H9 (cell line): ENCODE data around the gene ANKS1B. TPM values are rescaled to one million over a fixed set of nuclear protein-coding genes. Genes with fewer than 3 reads are reported as not detected.

Source experiments
- DNase-seq: peaks from one replicate; pipeline ENCODE4 v3.0.0-alpha.2; 2017
- H2AFZ ChIP-seq: one replicate; pipeline ENCODE4 v1.6.1; 2013; ENCODE audit warnings: mild to moderate bottlenecking, low read length, control low read depth, moderate library complexity
- H2AK5ac ChIP-seq: 2 replicates; pipeline ENCODE4 v1.6.1; 2013; ENCODE audit warnings: low read length, control low read depth, mixed read lengths; ENCODE audit not compliant: insufficient read length
- H2BK120ac ChIP-seq: one replicate; pipeline ENCODE4 v1.6.1; 2013; ENCODE audit warnings: low read depth, mild to moderate bottlenecking, low read length, control low read depth, inconsistent platforms; ENCODE audit not compliant: poor library complexity, severe bottlenecking
- H2BK12ac ChIP-seq: 2 replicates; pipeline ENCODE4 v1.6.1; 2013; ENCODE audit warnings: low read length, control low read depth, mixed read lengths, low read depth; ENCODE audit not compliant: insufficient read length
- H2BK15ac ChIP-seq: 2 replicates; pipeline ENCODE4 v1.6.1; 2013; ENCODE audit warnings: low read depth, low read length, control low read depth
- H2BK20ac ChIP-seq: one replicate; pipeline ENCODE4 v1.6.1; 2013; ENCODE audit warnings: low read depth, mild to moderate bottlenecking, low read length, control low read depth, inconsistent platforms; ENCODE audit not compliant: poor library complexity, severe bottlenecking
- H2BK5ac ChIP-seq: 2 replicates; pipeline ENCODE4 v1.6.1; 2013; ENCODE audit warnings: low read length, control low read depth, mixed read lengths; ENCODE audit not compliant: insufficient read length
- H3K14ac ChIP-seq: 2 replicates; pipeline ENCODE4 v1.6.1; 2013; ENCODE audit warnings: low read length, control low read depth; ENCODE audit not compliant: insufficient read depth
- H3K18ac ChIP-seq: 2 replicates; pipeline ENCODE4 v1.6.1; 2013; ENCODE audit warnings: low read depth, mild to moderate bottlenecking, mixed read lengths, low read length, control low read depth; ENCODE audit not compliant: insufficient read length
- H3K23ac ChIP-seq: 2 replicates; pipeline ENCODE4 v1.6.1; 2013; ENCODE audit warnings: low read length, control low read depth, mixed read lengths, low read depth; ENCODE audit not compliant: insufficient read length
- H3K23me2 ChIP-seq: 2 replicates; pipeline ENCODE4 v1.6.1; 2013; ENCODE audit warnings: low read depth, mild to moderate bottlenecking, mixed read lengths, low read length, control low read depth; ENCODE audit not compliant: insufficient read length, poor library complexity, severe bottlenecking
- H3K27ac ChIP-seq: 2 replicates; pipeline ENCODE4 v1.5.1; 2013; ENCODE audit warnings: low read length, control low read depth, mixed read lengths, low read depth; ENCODE audit not compliant: insufficient read length
- H3K27me3 ChIP-seq: 2 replicates; pipeline ENCODE4 v1.6.1; 2013; ENCODE audit warnings: low read length, control low read depth, inconsistent platforms; ENCODE audit not compliant: insufficient read depth
- H3K4ac ChIP-seq: 2 replicates; pipeline ENCODE4 v1.6.1; 2013; ENCODE audit warnings: low read depth, mild to moderate bottlenecking, control low read depth, inconsistent platforms, low read length, moderate library complexity
- H3K4me1 ChIP-seq: 2 replicates; pipeline ENCODE4 v1.6.1; 2013; ENCODE audit warnings: low read length, control low read depth, inconsistent platforms; ENCODE audit not compliant: insufficient read depth
- H3K4me2 ChIP-seq: 2 replicates; pipeline ENCODE4 v1.6.1; 2013; ENCODE audit warnings: low read length, control low read depth, mixed read lengths; ENCODE audit not compliant: insufficient read length, insufficient read depth
- H3K56ac ChIP-seq: 2 replicates; pipeline ENCODE4 v1.6.1; 2013; ENCODE audit warnings: low read depth, mild to moderate bottlenecking, mixed read lengths, low read length, control low read depth; ENCODE audit not compliant: insufficient read length
- H3K79me1 ChIP-seq: 2 replicates; pipeline ENCODE4 v1.6.1; 2013; ENCODE audit warnings: low read depth, mild to moderate bottlenecking, moderate library complexity, low read length, control low read depth, inconsistent platforms; ENCODE audit not compliant: insufficient read depth, poor library complexity, severe bottlenecking
- H3K79me2 ChIP-seq: 2 replicates; pipeline ENCODE4 v1.6.1; 2013; ENCODE audit warnings: low read length, control low read depth, inconsistent platforms; ENCODE audit not compliant: insufficient read depth
- H3K9ac ChIP-seq: 2 replicates; pipeline ENCODE4 v1.6.1; 2013; ENCODE audit warnings: low read length, control low read depth, mixed read lengths; ENCODE audit not compliant: insufficient read length; ENCODE audit errors: extremely low read depth
- H3K9me3 ChIP-seq: one replicate; pipeline ENCODE4 v1.6.1; 2013; ENCODE audit warnings: low read depth, low read length, inconsistent platforms; ENCODE audit not compliant: control insufficient read depth
- H3T11ph ChIP-seq: one replicate; pipeline ENCODE4 v1.6.1; 2013; ENCODE audit warnings: mild to moderate bottlenecking, low read length, control low read depth, inconsistent platforms
- H4K20me1 ChIP-seq: one replicate; pipeline ENCODE4 v1.6.1; 2013; ENCODE audit not compliant: control insufficient read depth, insufficient read length, insufficient read depth
- H4K5ac ChIP-seq: 2 replicates; pipeline ENCODE4 v1.6.1; 2013; ENCODE audit warnings: low read depth, mild to moderate bottlenecking, mixed read lengths, low read length, control low read depth; ENCODE audit not compliant: insufficient read length
- H4K8ac ChIP-seq: replicated peaks from 2 replicates; pipeline ENCODE4 v1.6.1; 2013; ENCODE audit warnings: low read length, control low read depth, mixed read lengths, low read depth; ENCODE audit not compliant: insufficient read length
- H4K91ac ChIP-seq: 2 replicates; pipeline ENCODE4 v1.6.1; 2013; ENCODE audit warnings: low read depth, mild to moderate bottlenecking, moderate library complexity, mixed read lengths, low read length, control low read depth; ENCODE audit not compliant: insufficient read length
- H3K27ac Mint-ChIP-seq, 3 experiments: 2 replicates in 2 of 3; 3 replicates in 1 of 3; pipeline ENCODE4 v1.8.0; 2020 to 2021; ENCODE audit warnings: mixed read lengths in 3 of 3, mild to moderate bottlenecking in 1 of 3, moderate library complexity in 1 of 3
- H3K27me3 Mint-ChIP-seq: 2 replicates; pipeline ENCODE4 v1.8.0; 2021; ENCODE audit warnings: low read depth, mild to moderate bottlenecking, moderate library complexity, mixed read lengths
- H3K36me3 Mint-ChIP-seq, 3 experiments: 2 replicates in 2 of 3; 3 replicates in 1 of 3; pipeline ENCODE4 v1.8.0; 2020 to 2021; ENCODE audit warnings: low read depth in 3 of 3, mixed read lengths in 3 of 3; ENCODE audit not compliant: insufficient read depth in 1 of 3
- H3K4me1 Mint-ChIP-seq, 2 experiments: 2 replicates each; pipeline ENCODE4 v1.8.0; 2020; ENCODE audit warnings: mixed read lengths in 2 of 2
- H3K4me3 Mint-ChIP-seq, 2 experiments: 2 replicates in 1 of 2; 3 replicates in 1 of 2; pipeline ENCODE4 v1.8.0; 2020 to 2021; ENCODE audit warnings: mild to moderate bottlenecking in 2 of 2, mixed read lengths in 2 of 2, moderate library complexity in 1 of 2
- H3K9me3 Mint-ChIP-seq, 2 experiments: 2 replicates in 1 of 2; 3 replicates in 1 of 2; pipeline ENCODE4 v1.8.0; 2020; ENCODE audit warnings: mild to moderate bottlenecking in 2 of 2, mixed read lengths in 2 of 2, moderate library complexity in 1 of 2
- CTCF ChIP-seq: fragments of 200-600 bp; sonication (generic); conservative IDR thresholded peaks from 3 replicates; pipeline ENCODE4 v1.8.0; 2021; ENCODE audit warnings: antibody characterized with exemption, mild to moderate bottlenecking
- WGBS: extraction: QIAGEN DNeasy Blood & Tissue Kit; methylation state at CpG from one replicate; pipeline ENCODE4 v1.1.7; 2013; ENCODE audit warnings: missing lambda C conversion rate, low lambda C conversion rate, mixed read lengths; ENCODE audit not compliant: insufficient read length; ENCODE audit errors: extremely low coverage; 5-methylcytosine and 5-hydroxymethylcytosine counted together
- total RNA-seq: library from RNA; stranded (reverse); gene quantifications from 2 replicates; pipeline ENCODE4 v1.2.1, GENCODE V29; 2021

Gene ANKS1B
- total RNA-seq, 1 experiment from 2014 or later: 4.1 TPM

GRCh38 chr12:98763656-98764055, 1221.1 kb downstream of the ANKS1B start:
- Histone ChIP-seq H3K27ac (no peak overlapping the region), H3K79me2 (no peaks in the 10 kb centered on the region), H3K23ac (no peak overlapping the region), H3K18ac (no peak overlapping the region), H3T11ph (no peak overlapping the region), H2BK120ac (no peak overlapping the region), H2BK5ac (no peak overlapping the region), H3K27me3 (no peaks in the 10 kb centered on the region; the same call in 1 of the 2 replicates), H3K9me3 (no peaks in the 10 kb centered on the region), H3K4me1 (no peaks in the 10 kb centered on the region), H4K20me1 (no peaks in the 10 kb centered on the region), H4K91ac (no peak overlapping the region), H3K14ac (no peak overlapping the region), H4K5ac (no peak overlapping the region), H3K23me2 (no peaks in the 10 kb centered on the region), H3K4me2 (no peak overlapping the region), H3K4ac (no peak overlapping the region), H2BK20ac (no peak overlapping the region), H3K9ac (no peak overlapping the region), H2BK15ac (no peak overlapping the region), H2AK5ac (no peak overlapping the region), H4K8ac (no peak overlapping the region), H2BK12ac (no peak overlapping the region), H3K79me1 (no peaks in the 10 kb centered on the region), H2AFZ (no peak overlapping the region), H3K56ac (no peak overlapping the region)
- TF ChIP-seq CTCF: no peak
- no CpG with 5 or more reads among the region's 4 CpGs for WGBS
- Mint-ChIP-seq H3K36me3 (no peaks in the 10 kb centered on the region), H3K4me3 (no peak overlapping the region), H3K27ac (no peak overlapping the region), H3K9me3 (no peaks in the 10 kb centered on the region), H3K4me1 (peaks cover 4 to 7% of the 10 kb centered on the region in 2 experiments; a peak in 3 of 4 replicates), H3K27me3 (peaks cover 4% of the 10 kb centered on the region)
- no peak for DNase-seq
